ENCODE results near the gene ARHGAP42.

DNA sequence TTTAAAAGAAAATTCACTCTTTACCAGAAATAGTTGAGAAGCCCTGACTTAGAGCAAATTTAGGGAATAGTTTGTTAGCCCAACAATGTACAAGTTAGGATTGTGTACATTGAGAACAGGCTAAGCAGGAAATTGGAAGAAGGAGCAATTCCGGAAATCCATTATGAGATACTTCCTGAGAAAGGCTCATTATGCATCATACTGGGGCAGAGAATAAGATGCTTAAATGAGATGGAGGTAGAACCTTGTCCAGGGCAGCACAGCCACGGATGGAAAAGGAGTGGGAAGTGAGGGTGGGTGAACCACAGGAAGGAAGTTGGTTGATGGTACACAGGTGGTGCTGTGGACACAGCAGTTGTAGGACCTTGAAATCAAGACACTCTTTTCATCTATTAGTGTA, 262.4 kb downstream of the ARHGAP42 start:
- TF ChIP-seq POLR2A (IDR thresholded peaks at IDR 0.05), result no peak
- TF ChIP-seq, protein P1, sequence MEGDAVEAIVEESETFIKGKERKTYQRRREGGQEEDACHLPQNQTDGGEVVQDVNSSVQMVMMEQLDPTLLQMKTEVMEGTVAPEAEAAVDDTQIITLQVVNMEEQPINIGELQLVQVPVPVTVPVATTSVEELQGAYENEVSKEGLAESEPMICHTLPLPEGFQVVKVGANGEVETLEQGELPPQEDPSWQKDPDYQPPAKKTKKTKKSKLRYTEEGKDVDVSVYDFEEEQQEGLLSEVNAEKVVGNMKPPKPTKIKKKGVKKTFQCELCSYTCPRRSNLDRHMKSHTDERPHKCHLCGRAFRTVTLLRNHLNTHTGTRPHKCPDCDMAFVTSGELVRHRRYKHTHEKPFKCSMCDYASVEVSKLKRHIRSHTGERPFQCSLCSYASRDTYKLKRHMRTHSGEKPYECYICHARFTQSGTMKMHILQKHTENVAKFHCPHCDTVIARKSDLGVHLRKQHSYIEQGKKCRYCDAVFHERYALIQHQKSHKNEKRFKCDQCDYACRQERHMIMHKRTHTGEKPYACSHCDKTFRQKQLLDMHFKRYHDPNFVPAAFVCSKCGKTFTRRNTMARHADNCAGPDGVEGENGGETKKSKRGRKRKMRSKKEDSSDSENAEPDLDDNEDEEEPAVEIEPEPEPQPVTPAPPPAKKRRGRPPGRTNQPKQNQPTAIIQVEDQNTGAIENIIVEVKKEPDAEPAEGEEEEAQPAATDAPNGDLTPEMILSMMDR (IDR thresholded peaks at IDR 0.05), result no peak
